T-helper 17 cell (primary cell): ENCODE measurements around the gene CLSTN1. TPM values are rescaled to one million over a fixed set of nuclear protein-coding genes. Genes with fewer than 3 reads are reported as not detected.
"Not testable (repeated sequence)": the region's sequence is repeated elsewhere in the genome, so short reads cannot be mapped to it uniquely, and the experiment has no call there.

Experiments
- ATAC-seq: fragments of 150-1000 bp; cut with Tn5 transposase; 2 replicates; pipeline ENCODE4 v1.10.0; 2021; ENCODE audit warnings: mild to moderate bottlenecking, moderate library complexity
- DNase-seq, 3 donors: peaks; one replicate each; pipeline versions ENCODE4 v3.0.0 to v3.0.0-alpha.2; 2020 to 2021
- H3K9me3 ChIP-seq: one replicate; pipeline ENCODE4 v1.7.0; 2013; ENCODE audit warnings: low read length, mild to moderate bottlenecking; ENCODE audit not compliant: control insufficient read depth, poor library complexity, severe bottlenecking
- H3K27ac Mint-ChIP-seq: one replicate; pipeline ENCODE4 v1.8.0; 2022; ENCODE audit warnings: mild to moderate bottlenecking, moderate library complexity, mixed read lengths
- H3K27me3 Mint-ChIP-seq: one replicate; pipeline ENCODE4 v1.8.0; 2022; ENCODE audit warnings: mixed read lengths
- H3K36me3 Mint-ChIP-seq: one replicate; pipeline ENCODE4 v1.8.0; 2022; ENCODE audit warnings: low read depth, mixed read lengths
- H3K4me1 Mint-ChIP-seq: one replicate; pipeline ENCODE4 v1.8.0; 2022; ENCODE audit warnings: mild to moderate bottlenecking, mixed read lengths
- H3K4me3 Mint-ChIP-seq: one replicate; pipeline ENCODE4 v1.8.0; 2022; ENCODE audit warnings: mild to moderate bottlenecking, moderate library complexity, mixed read lengths
- total RNA-seq, 4 donors: library from RNA in 2 of 4; stranded (reverse) in 2 of 4; gene quantifications; one replicate each; pipeline ENCODE4 v1.2.3 and lab custom pipeline; 2022 to 2026

CLSTN1 gene
- total RNA-seq, 2 donors from 2014 or later: 86.3 to 91.5 TPM

- Mint-ChIP-seq H3K4me3 (no peak overlapping the region), H3K27me3 (no peaks in the 10 kb centered on the region), H3K4me1 (peaks cover 17% of the 10 kb centered on the region), H3K36me3 (no peaks in the 10 kb centered on the region), H3K27ac (no peak overlapping the region)
- DNase-seq (no peak), ATAC-seq (no peak)
- no peaks in the 10 kb centered on the region for H3K9me3 ChIP-seq
These were observed 53.5 kb downstream of the CLSTN1 start for GRCh38 chr1:9770298-9770697.

- peaks cover 13% of the 10 kb centered on the region for H3K4me1 Mint-ChIP-seq
- no peaks in the 10 kb centered on the region for H3K36me3 Mint-ChIP-seq
- H3K27me3 Mint-ChIP-seq: no peaks in the 10 kb centered on the region
- H3K4me3 Mint-ChIP-seq: no peak overlapping the region
- no peak for ATAC-seq
- no peaks in the 10 kb centered on the region for H3K9me3 ChIP-seq
- no peak overlapping the region for H3K27ac Mint-ChIP-seq
- no peak for DNase-seq
These were observed 54.8 kb downstream of the CLSTN1 start for GRCh38 chr1:9768983-9769382.

DNA sequence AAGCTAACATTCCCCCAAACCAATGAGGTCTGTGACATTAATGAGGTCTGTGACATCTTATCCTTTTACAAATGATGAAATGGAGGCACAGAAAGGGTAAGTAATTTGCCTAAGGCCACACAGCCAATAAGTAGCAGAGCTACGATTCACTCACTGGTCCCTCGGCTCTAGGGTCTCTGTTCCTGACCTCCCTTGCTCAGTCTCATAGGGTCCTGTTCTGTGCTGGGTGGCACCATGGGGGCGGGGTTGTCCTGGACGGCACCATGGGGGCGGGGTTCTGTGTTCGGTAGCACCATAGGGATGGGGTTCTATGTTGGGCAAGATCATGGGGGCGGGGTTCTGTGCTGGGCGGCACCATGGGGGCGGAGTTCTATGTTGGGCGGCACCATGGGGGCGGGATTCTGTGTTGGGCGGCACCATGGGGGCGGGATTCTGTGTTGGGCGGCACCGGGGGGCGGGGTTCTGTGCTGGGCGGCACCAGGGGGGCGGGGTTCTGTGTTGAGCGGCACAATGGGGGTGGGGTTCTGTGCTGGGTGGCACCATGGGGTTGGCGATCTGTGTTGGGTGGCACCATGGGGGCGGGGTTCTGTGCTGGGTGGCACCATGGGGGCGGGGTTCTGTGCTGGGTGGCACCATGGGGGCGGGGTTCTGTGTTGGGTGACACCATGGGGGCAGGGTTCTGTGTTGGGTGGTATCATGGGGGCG lies 55.6 kb downstream of the CLSTN1 start:
- Mint-ChIP-seq H3K4me3 (no peak overlapping the region), H3K27ac (peak overlapping the region; percentile 8), H3K36me3 (no peaks in the 10 kb centered on the region), H3K4me1 (peaks cover 17% of the 10 kb centered on the region), H3K27me3 (no peaks in the 10 kb centered on the region)
- H3K9me3 ChIP-seq: no peaks in the 10 kb centered on the region
- peak; percentile 51 for ATAC-seq
- peak; percentile 10 to 15 (median 11) for DNase-seq

- no peaks in the 10 kb centered on the region for H3K36me3 Mint-ChIP-seq
- no peak for ATAC-seq
- peaks cover 17% of the 10 kb centered on the region for H3K4me1 Mint-ChIP-seq
- H3K9me3 ChIP-seq: no peaks in the 10 kb centered on the region
- H3K27me3 Mint-ChIP-seq: no peaks in the 10 kb centered on the region
- no peak for DNase-seq
- H3K27ac Mint-ChIP-seq: no peak overlapping the region
- no peak overlapping the region for H3K4me3 Mint-ChIP-seq
These were observed 56.9 kb downstream of the CLSTN1 start for GRCh38 chr1:9766759-9767442.

DNA sequence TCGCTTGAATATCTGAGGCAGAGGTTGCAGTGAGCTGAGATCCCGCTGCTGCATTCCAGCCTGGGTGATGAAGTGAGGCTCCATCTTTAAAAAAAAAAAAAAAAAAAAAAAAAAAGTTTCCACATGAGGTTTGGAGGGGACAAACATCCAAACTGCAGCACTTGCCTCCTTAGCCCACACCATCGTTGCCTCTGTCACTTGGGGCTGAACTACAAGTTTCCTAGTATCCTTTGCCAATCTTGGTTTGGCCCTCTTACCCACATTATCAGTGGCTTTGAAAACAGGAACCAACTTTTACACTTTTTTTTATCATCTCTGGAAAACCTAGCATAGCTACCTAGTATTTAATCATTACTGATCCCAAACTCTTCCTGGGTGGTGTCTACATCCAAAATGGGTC lies 59.2 kb downstream of the CLSTN1 start:
- Mint-ChIP-seq H3K36me3 (no peaks in the 10 kb centered on the region), H3K27me3 (no peaks in the 10 kb centered on the region), H3K4me1 (peaks cover 22% of the 10 kb centered on the region), H3K4me3 (no peak overlapping the region), H3K27ac (no peak overlapping the region)
- DNase-seq (no peak), ATAC-seq (no peak)
- H3K9me3 ChIP-seq: no peaks in the 10 kb centered on the region

- DNase-seq: no peak
- peaks cover 18% of the 10 kb centered on the region for H3K4me1 Mint-ChIP-seq
- no peaks in the 10 kb centered on the region for H3K9me3 ChIP-seq
- ATAC-seq: no peak
- H3K27ac Mint-ChIP-seq: no peak overlapping the region
- no peaks in the 10 kb centered on the region for H3K36me3 Mint-ChIP-seq
- H3K27me3 Mint-ChIP-seq: no peaks in the 10 kb centered on the region
- no peak overlapping the region for H3K4me3 Mint-ChIP-seq
These were observed 59.9 kb downstream of the CLSTN1 start for GRCh38 chr1:9763914-9764313.

DNA sequence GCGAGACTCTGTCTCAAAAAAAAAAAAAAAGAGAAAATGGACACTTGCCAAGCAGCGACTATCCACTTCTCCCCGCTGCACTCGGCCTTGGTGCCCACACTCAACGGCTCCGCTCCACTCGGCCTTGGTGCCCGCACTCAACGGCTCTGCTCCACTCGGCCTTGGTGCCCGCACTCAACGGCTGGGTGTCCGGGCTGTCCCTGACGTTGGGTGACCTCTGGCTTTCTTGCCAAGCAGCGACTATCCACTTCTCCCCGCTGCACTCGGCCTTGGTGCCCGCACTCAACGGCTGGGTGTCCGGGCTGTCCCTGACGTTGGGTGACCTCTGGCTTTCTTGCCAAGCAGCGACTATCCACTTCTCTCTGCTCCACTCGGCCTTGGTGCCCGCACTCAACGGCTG lies 61.3 kb downstream of the CLSTN1 start:
- not testable (repeated sequence) for H3K36me3 Mint-ChIP-seq, DNase-seq, H3K4me3 Mint-ChIP-seq, H3K9me3 ChIP-seq, ATAC-seq, H3K27me3 Mint-ChIP-seq
- Mint-ChIP-seq H3K4me1 (peaks cover 12% of the 10 kb centered on the region), H3K27ac (peak overlapping the region; percentile 29)

GRCh38 chr1:9761855-9762254 lies 61.9 kb downstream of the CLSTN1 start:
- no peak overlapping the region for H3K27ac Mint-ChIP-seq
- no peaks in the 10 kb centered on the region for H3K27me3 Mint-ChIP-seq
- ATAC-seq: no peak
- DNase-seq: no peak
- no peaks in the 10 kb centered on the region for H3K36me3 Mint-ChIP-seq
- no peak overlapping the region for H3K4me3 Mint-ChIP-seq
- peaks cover 12% of the 10 kb centered on the region for H3K4me1 Mint-ChIP-seq
- no peaks in the 10 kb centered on the region for H3K9me3 ChIP-seq

- ATAC-seq (no peak), DNase-seq (no peak)
- no peaks in the 10 kb centered on the region for H3K36me3 Mint-ChIP-seq
- no peak overlapping the region for H3K4me3 Mint-ChIP-seq
- H3K4me1 Mint-ChIP-seq: peaks cover 9% of the 10 kb centered on the region
- H3K27ac Mint-ChIP-seq: peak overlapping the region; percentile 60
- no peaks in the 10 kb centered on the region for H3K27me3 Mint-ChIP-seq
- no peaks in the 10 kb centered on the region for H3K9me3 ChIP-seq
These were observed 62.9 kb downstream of the CLSTN1 start for GRCh38 chr1:9760824-9761223.

- ATAC-seq (no peak), DNase-seq (no peak)
- H3K4me1 Mint-ChIP-seq: peaks cover 13% of the 10 kb centered on the region
- H3K36me3 Mint-ChIP-seq: no peaks in the 10 kb centered on the region
- no peak overlapping the region for H3K4me3 Mint-ChIP-seq
- H3K9me3 ChIP-seq: no peaks in the 10 kb centered on the region
- H3K27ac Mint-ChIP-seq: no peak overlapping the region
- no peaks in the 10 kb centered on the region for H3K27me3 Mint-ChIP-seq
These were observed 63.8 kb downstream of the CLSTN1 start for GRCh38 chr1:9759939-9760338.

DNA sequence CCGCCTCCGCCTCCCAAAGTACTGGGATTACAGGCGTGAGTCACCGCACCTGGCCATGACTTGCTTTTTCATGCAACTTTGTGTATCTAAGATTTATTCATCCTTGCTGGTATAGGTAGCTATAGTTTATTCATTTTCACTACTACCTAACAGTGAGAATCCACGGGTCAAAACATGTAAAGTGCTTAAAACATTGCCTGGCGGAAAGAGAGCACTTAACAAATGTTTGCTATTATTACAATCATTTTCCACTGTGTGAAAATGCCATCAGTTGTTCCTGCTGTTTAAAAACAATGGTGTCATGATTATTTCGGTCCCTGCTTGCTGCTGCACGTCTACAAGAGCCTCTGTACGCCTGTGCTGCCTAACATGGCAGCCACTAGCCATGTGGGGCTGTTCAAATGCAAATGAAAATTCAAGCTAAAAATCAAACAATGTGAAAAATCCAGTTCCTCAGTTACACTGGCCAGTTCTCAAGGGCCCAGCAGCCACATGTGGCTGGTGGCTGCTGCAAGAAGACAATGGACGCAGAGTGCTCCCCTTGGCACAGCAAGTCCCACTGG lies 65.1 kb downstream of the CLSTN1 start:
- H3K27ac Mint-ChIP-seq: peak overlapping the region; percentile 60

DNA sequence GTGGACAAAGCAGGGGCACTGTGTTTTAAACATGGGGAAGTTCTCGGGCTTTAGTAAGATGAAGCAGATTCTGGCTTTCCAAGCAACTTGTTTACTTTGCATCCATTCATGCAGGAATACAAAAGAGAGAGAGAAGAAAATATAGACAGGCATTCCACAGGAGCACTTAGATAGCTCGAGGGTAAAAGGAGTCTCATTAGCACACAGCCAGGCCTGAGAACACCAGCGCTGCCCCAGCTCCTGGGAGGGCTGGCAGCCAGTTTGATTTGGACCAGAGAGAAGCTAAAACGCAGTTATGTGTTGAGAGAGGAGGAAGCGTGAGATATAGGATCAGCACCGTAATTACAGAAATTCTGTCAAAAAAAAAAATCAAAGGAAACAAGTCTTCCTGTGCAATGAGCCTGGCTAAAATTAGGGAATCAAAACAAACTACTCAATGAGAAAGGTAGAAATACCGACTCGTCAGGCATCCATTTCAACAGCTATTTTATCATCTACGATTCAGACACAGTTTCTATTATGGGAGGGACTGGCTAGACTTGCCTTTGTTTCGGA lies 68.2 kb downstream of the CLSTN1 start:
- DNase-seq: no peak
- peaks cover 10% of the 10 kb centered on the region for H3K4me1 Mint-ChIP-seq
- H3K9me3 ChIP-seq: no peaks in the 10 kb centered on the region
- no peak for ATAC-seq
- H3K27me3 Mint-ChIP-seq: no peaks in the 10 kb centered on the region
- no peak overlapping the region for H3K4me3 Mint-ChIP-seq
- no peaks in the 10 kb centered on the region for H3K36me3 Mint-ChIP-seq
- peak overlapping the region; percentile 47 for H3K27ac Mint-ChIP-seq

More for the DNA sequence above, 65.1 kb downstream of the CLSTN1 start:
- no peaks in the 10 kb centered on the region for H3K27me3 Mint-ChIP-seq
- H3K36me3 Mint-ChIP-seq: no peaks in the 10 kb centered on the region
- no peak for ATAC-seq
- no peak overlapping the region for H3K4me3 Mint-ChIP-seq
- H3K9me3 ChIP-seq: no peaks in the 10 kb centered on the region
- DNase-seq: no peak
- peaks cover 12% of the 10 kb centered on the region for H3K4me1 Mint-ChIP-seq

DNA sequence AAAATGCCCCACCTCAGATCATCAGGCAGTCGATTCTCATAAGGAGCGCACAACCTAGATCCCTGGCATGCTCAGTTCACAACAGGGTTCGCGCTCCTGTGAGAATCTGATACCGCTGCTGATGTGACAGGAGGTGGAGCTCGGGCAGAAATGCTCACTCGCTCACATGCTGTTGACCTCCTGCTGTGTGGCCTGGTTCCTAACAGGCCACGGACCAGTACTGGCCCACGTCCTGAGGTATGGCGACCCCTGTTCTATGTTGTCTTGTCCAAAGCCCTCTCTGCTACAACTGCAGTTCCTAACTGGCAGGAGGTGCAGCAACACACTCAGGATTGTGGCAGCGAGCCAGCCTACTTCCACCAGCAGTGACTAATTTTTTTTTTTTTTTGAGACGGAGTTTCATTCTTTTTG lies 70.6 kb downstream of the CLSTN1 start:
- ATAC-seq: no peak
- peaks cover 10% of the 10 kb centered on the region for H3K4me1 Mint-ChIP-seq
- peaks cover 1% of the 10 kb centered on the region for H3K36me3 Mint-ChIP-seq
- DNase-seq: no peak
- H3K27me3 Mint-ChIP-seq: no peaks in the 10 kb centered on the region
- H3K27ac Mint-ChIP-seq: no peak overlapping the region
- no peak overlapping the region for H3K4me3 Mint-ChIP-seq
- no peaks in the 10 kb centered on the region for H3K9me3 ChIP-seq
